ACC112 (cell line): ENCODE measurements around the gene TENT5A.

Source experiments
- H2AFZ ChIP-seq: fragments of 200-600 bp; sonication (generic); one replicate; pipeline ENCODE4 v1.6.0; 2017; ENCODE audit warnings: antibody characterized with exemption, low read length; ENCODE audit not compliant: unreplicated experiment
- H3K27ac ChIP-seq: fragments of 200-600 bp; sonication (generic); 2 replicates; pipeline ENCODE4 v1.5.1; 2014; ENCODE audit warnings: low read depth, mild to moderate bottlenecking, antibody characterized with exemption, low read length, moderate library complexity
- H3K27me3 ChIP-seq: fragments of 200-600 bp; sonication (generic); 2 replicates; pipeline ENCODE4 v1.6.1; 2014; ENCODE audit warnings: mild to moderate bottlenecking, antibody characterized with exemption, low read length, moderate library complexity, mixed read lengths; ENCODE audit not compliant: insufficient read depth
- H3K36me3 ChIP-seq: fragments of 200-600 bp; sonication (generic); 2 replicates; pipeline ENCODE4 v1.6.1; 2016; ENCODE audit warnings: mild to moderate bottlenecking, antibody characterized with exemption, low read length, moderate library complexity, mixed read lengths; ENCODE audit not compliant: insufficient read depth
- H3K4me1 ChIP-seq: fragments of 200-600 bp; sonication (generic); one replicate; pipeline ENCODE4 v1.6.1; 2016; ENCODE audit warnings: low read length, mixed read lengths; ENCODE audit not compliant: insufficient read depth, unreplicated experiment, control insufficient read depth
- H3K4me3 ChIP-seq: fragments of 200-600 bp; sonication (generic); 2 replicates; pipeline ENCODE4 v1.5.1; 2014; ENCODE audit warnings: mild to moderate bottlenecking, low read depth, low read length
- H3K79me2 ChIP-seq: fragments of 200-600 bp; sonication (generic); one replicate; pipeline ENCODE4 v1.6.0; 2016; ENCODE audit warnings: low read length; ENCODE audit not compliant: control insufficient read depth, unreplicated experiment, insufficient read depth

TENT5A gene

DNA sequence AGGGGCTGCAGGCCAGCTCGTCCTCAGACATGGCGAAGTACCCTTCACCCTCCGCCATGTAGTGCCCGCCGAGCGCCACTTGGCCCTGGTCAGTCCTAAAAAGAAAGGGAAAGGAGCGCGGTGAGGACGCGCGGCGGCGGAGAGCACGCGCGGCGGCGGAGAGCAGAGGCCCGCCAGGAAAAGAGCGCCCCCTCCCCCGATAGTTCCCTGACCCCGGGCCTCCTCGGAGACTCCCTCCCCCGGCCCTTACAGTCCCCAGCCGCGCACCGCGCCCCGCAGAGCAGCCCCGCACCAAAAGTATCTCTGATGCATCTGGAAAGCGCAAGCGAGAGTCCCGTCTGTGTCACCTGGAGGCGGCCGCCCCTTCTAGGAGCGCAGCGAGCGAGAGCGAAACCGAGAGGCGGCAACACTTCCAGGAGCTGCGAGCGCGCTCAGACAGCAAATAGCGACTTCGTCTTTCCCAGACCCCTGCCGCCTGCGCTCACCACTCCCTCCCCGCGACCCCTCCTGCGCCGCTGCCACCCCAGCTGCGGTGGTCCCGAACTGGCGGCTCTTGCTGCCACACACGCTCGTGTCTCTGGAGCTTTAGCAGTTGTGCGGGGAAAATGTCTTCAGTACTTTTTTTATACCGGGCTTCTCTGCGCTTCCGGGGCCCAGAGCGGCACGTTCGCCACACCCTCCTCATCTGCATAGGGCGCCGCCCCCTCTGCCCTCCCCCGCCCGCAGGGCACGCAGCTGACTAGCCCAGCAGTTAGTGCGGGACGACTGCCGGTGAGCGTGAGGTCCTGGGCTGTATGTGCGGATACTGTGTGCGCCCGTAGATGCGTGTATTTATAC is at the start of gene TENT5A:
Gene TENT5A (minus strand): TSS at position 598 of the 837 bp plus-strand sequence. CDS start 540 bp downstream, at position 58.
- peaks cover 27% of the 10 kb centered on the region for H3K36me3 ChIP-seq
- peak within 1 kb of the TSS; percentile 64 for H2AFZ ChIP-seq
- peak within 1 kb of the TSS; percentile 96 for H3K27ac ChIP-seq
- H3K4me3 ChIP-seq = peak within 1 kb of the TSS; percentile 99
- H3K27me3 ChIP-seq = no peaks in the 10 kb centered on the region
- peaks cover 20% of the 10 kb centered on the region for H3K4me1 ChIP-seq
- H3K79me2 ChIP-seq = peaks cover 47% of the 10 kb centered on the region

DNA sequence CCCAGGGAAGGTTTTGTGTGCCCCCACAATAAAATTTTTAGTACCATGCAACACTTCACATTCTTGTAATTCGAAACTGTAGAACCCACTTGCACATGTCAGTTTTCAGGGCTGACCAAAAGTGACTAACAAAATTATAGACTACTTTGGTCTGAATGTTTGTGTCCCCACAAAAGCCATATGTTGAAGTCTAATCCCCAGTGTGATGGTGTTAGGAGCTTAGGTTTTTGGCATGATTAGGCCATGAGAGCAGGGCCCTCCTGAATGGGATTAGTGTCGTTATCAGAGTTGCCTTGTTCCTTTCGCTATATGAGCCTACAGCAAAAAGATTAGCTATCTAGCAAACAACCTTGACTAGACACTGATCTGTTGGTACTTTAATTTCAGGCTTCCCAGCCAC is 49.0 kb upstream of the TENT5A start:
- no peaks in the 10 kb centered on the region for H3K79me2 ChIP-seq
- H3K27me3 ChIP-seq = no peaks in the 10 kb centered on the region
- no peak overlapping the region for H3K4me3 ChIP-seq
- no peaks in the 10 kb centered on the region; the same call in 1 of the 2 replicates for H3K36me3 ChIP-seq
- no peak overlapping the region for H3K27ac ChIP-seq
- no peak overlapping the region for H2AFZ ChIP-seq
- H3K4me1 ChIP-seq = no peaks in the 10 kb centered on the region

DNA sequence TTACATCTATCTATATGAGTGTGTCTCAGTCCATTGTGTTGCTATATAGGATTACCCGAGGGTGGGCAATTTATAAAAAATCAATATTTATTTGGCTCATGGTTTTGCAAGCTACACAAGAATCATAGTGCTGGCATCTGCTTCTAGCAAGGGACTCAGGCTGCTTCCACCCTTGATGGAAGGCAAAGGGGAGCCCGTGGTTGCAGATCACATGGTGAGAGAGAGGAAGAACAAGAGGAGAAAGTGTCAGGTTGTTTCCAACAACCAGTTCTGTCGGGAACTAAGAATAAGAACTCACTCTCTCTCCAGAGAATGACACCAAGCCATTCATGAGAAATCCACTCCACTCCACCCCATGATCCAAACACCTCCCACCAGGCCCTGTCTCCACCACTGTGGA is 48.2 kb upstream of the TENT5A start:
- H3K79me2 ChIP-seq = no peaks in the 10 kb centered on the region
- H2AFZ ChIP-seq = no peak overlapping the region

DNA sequence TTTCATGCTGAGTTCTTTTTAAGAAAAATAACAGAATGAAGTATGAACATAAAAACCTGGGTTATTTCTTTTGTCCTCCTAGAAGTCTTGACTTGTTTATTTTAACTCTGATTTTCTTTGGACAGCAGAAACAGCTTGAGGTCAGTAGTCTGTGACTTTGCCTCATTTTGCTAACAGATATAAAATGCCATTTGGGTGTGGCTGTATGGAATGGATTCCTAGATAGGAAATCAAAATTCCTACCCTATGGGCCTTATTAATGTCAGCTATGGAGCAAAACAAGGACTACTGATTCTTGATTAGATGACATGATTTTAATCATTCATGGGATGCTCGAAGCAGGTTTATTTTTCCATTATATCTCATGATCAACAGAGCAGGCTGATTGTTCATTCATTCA is 46.8 kb upstream of the TENT5A start:
- Histone ChIP-seq H3K27ac (no peak overlapping the region), H3K4me1 (no peaks in the 10 kb centered on the region), H3K27me3 (no peaks in the 10 kb centered on the region), H2AFZ (no peak overlapping the region), H3K79me2 (no peaks in the 10 kb centered on the region), H3K36me3 (no peaks in the 10 kb centered on the region; the same call in 1 of the 2 replicates), H3K4me3 (no peak overlapping the region)

More for the DNA sequence above, 48.2 kb upstream of the TENT5A start:
- no peaks in the 10 kb centered on the region for H3K4me1 ChIP-seq
- no peak overlapping the region for H3K27ac ChIP-seq
- no peaks in the 10 kb centered on the region; the same call in 1 of the 2 replicates for H3K36me3 ChIP-seq
- H3K27me3 ChIP-seq = no peaks in the 10 kb centered on the region
- H3K4me3 ChIP-seq = no peak overlapping the region

DNA sequence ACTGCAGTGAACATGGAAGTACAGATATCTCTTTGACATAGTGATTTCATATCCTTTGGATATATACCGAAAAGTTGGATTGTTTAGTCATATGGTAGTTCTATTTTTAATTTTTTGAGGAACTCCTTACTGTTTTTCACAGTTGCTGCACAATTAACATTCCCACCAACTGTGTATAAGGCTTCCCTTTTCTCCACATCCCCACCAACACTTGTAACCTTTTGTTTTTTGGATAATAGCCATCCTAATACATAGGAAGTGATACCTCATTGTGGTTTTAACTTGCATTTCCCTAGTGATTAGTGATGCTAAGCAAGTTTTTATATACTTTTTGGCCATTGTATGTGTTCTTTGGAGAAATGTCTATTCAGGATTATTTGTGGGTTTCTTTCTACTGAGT is 45.1 kb upstream of the TENT5A start:
- Histone ChIP-seq H2AFZ (no peak overlapping the region), H3K4me3 (no peak overlapping the region), H3K79me2 (no peaks in the 10 kb centered on the region), H3K27ac (no peak overlapping the region), H3K36me3 (no peaks in the 10 kb centered on the region; the same call in 1 of the 2 replicates), H3K4me1 (no peaks in the 10 kb centered on the region), H3K27me3 (no peaks in the 10 kb centered on the region)

DNA sequence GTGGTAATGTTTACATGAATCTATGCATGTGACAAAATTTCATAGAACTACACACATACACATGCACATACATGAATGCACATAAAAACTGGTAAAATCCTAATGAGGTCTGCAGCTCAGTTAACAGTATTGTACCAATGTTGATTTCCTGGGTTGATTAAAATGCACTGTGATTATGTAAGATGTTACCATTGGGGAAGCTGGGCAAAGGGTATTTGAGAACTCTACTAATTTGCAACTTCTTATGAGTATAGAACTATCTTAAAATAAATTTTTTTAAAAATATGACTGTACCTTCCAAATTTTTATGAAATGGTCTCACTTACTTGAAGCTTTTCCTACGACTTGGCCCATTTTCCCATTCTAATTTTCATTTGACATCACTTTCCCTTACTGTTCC is 43.4 kb upstream of the TENT5A start:
- Histone ChIP-seq H3K27ac (no peak overlapping the region), H3K79me2 (no peaks in the 10 kb centered on the region), H3K4me1 (no peaks in the 10 kb centered on the region), H3K4me3 (no peak overlapping the region), H3K27me3 (no peaks in the 10 kb centered on the region), H2AFZ (no peak overlapping the region), H3K36me3 (no peaks in the 10 kb centered on the region; the same call in 1 of the 2 replicates)

DNA sequence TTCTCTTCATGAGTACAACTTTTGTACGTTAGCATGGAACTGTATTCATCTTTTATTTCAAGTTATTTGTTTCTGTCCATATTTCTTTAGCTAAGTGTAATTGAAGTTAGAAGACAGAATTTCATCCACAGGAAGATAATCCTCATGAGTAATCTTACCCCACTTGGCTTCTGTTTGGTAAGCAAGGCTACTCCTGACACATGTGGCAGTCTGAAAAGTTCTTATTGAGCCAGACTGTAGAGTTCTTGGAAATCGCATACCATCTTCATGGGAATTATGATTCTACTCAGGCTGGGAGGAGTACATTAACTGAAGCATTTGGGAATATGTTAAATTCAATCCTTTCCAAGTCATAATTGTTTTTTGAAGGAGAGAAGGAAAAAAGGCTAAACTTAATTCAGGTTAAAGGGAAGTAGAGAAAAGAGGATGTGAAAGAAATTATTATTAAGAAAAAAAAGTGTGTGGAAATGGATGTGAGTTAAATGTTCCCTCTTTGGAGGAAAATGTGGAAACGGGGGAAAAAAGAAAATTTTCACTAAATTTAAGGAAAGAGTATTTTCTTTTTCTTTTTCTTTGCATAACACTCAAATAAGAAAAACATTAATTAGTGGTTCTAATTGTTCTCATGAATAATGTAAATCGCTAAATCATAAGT is 41.5 kb upstream of the TENT5A start:
- Histone ChIP-seq H3K4me3 (no peak overlapping the region), H3K4me1 (peaks cover 5% of the 10 kb centered on the region), H3K27me3 (no peaks in the 10 kb centered on the region), H3K36me3 (no peaks in the 10 kb centered on the region; the same call in 1 of the 2 replicates), H3K79me2 (no peaks in the 10 kb centered on the region), H3K27ac (no peak overlapping the region), H2AFZ (no peak overlapping the region)

DNA sequence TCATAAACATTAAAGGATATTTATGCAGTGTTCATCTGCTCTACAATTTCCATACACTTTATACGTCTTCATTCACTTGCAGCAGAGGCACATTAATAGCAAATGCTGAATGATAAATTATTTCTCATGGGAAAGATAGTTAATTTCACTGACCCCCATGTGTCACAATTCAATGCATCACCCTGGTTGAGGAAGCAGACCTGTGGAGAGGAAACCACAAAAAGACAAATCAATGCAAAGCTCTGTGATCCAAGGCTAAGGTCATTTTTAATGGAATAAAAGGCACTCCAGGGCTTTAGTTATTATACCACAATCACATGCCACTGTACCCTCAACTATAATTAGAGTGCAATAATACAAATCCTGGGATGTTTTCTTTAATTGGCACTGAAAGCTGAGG is 40.3 kb upstream of the TENT5A start:
- H3K79me2 ChIP-seq = no peaks in the 10 kb centered on the region
- H3K36me3 ChIP-seq = no peaks in the 10 kb centered on the region; the same call in 1 of the 2 replicates
- no peak overlapping the region for H2AFZ ChIP-seq
- no peak overlapping the region for H3K4me3 ChIP-seq
- H3K4me1 ChIP-seq = peaks cover 15% of the 10 kb centered on the region
- H3K27ac ChIP-seq = no peak overlapping the region
- H3K27me3 ChIP-seq = no peaks in the 10 kb centered on the region

DNA sequence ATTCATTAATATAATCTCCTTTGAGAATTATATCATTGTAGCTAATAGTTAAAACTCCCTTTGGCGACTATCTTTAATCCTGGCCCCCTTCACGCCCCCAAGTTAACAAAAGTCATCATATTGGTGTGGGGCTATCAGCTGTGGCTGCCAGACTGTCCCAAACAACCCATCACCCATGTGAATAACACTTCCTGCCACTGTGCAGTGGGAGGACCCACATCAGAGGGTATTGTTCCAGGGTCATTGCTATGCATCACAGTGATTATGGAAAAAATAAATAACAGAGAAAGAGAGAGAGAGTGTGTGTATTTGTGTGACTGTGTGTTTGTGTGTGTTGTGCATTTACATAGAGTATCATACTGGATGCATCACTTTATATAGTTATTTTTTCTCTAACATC is 39.3 kb upstream of the TENT5A start:
- Histone ChIP-seq H3K36me3 (no peaks in the 10 kb centered on the region; the same call in 1 of the 2 replicates), H3K4me1 (peaks cover 26% of the 10 kb centered on the region), H3K4me3 (no peak overlapping the region), H3K27me3 (no peaks in the 10 kb centered on the region), H2AFZ (no peak overlapping the region), H3K79me2 (no peaks in the 10 kb centered on the region), H3K27ac (no peak overlapping the region)

DNA sequence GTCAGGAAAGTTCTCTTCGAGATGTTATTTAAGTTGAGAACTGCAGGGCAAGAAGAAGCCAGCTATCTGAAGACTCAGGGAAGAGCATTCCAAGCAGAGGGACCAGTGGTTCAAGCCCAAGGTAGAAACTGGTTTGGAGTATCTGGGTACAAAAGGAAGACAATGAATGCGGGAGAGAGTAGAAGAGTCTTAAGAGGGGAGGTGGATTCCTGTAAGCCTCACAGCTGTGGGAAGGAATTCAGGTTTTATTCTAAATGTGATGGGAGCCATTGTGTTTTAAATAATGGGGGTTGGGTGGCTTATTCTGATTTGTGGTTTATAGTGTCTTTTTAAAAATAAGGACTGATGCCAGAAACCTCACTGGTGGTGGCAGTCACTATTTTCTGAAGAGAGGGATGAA is 37.6 kb upstream of the TENT5A start:
- Histone ChIP-seq H2AFZ (no peak overlapping the region), H3K4me1 (peaks cover 33% of the 10 kb centered on the region), H3K27ac (no peak overlapping the region)

DNA sequence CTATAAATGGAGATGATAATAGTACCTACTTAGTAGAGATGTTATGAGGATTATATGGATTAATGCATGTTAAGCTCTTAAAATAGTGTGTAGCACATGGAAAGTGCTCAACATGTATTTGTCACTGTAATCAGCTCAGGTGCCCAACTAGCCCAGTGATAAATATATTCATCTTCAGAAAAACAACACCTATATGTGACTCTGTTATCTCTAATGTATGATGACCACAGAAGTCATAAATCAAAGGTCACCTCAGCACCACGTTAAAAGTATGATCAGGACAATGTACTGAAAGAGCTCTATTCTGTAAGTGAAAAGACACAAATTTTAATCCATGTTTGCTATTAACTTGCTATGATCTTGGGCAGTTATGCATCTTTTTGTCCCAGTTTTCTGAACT is 36.8 kb upstream of the TENT5A start:
- no peak overlapping the region for H3K4me3 ChIP-seq
- no peak overlapping the region for H3K27ac ChIP-seq
- H3K27me3 ChIP-seq = no peaks in the 10 kb centered on the region
- no peaks in the 10 kb centered on the region for H3K79me2 ChIP-seq
- H3K36me3 ChIP-seq = no peaks in the 10 kb centered on the region
- H2AFZ ChIP-seq = no peak overlapping the region
- peaks cover 33% of the 10 kb centered on the region for H3K4me1 ChIP-seq

More for the DNA sequence above, 37.6 kb upstream of the TENT5A start:
- Histone ChIP-seq H3K27me3 (no peaks in the 10 kb centered on the region), H3K79me2 (no peaks in the 10 kb centered on the region), H3K36me3 (no peaks in the 10 kb centered on the region), H3K4me3 (no peak overlapping the region)
